ENCODE results near the gene OR8B3.
"Not testable (repeated sequence)": the region's sequence is repeated elsewhere in the genome, so short reads cannot be mapped to it uniquely, and the experiment has no call there.

OR8B3 gene

DNA sequence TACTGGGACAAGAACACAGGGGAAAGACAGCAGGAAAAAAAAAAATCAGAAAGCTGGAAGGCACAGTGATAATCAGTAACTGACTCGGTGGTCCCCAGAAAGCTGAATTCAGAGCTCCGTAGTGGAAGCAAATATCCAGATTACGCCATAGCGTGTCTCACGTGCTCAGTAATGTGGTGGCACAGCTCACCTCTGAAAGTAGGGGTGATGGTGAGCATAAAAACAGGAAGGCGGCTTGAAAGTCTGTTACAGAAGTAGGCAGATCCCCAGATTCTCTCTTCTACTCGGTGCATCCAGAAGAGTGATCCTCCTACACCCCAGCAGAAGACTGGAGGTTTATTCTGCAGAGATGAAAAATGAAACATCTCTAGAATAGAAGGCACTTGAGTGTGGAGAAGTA lies 11.1 kb upstream of the OR8B3 start:
- Mint-ChIP-seq H3K4me3 (no peak overlapping the region), H3K27me3 (peaks cover 33% of the 10 kb centered on the region), H3K27ac (ENCODE audit: low read depth) (no peak overlapping the region), H3K9me3 (no peaks in the 10 kb centered on the region), H3K4me1 (no peaks in the 10 kb centered on the region), H3K36me3 (ENCODE audit: insufficient read depth) (no peaks in the 10 kb centered on the region)
- no peak for ATAC-seq (replicated peaks; ENCODE audit: extremely low read depth, poor library complexity, severe bottlenecking)
- no peak for DNase-seq (ENCODE audit: low spot score in 2 of 2)

DNA sequence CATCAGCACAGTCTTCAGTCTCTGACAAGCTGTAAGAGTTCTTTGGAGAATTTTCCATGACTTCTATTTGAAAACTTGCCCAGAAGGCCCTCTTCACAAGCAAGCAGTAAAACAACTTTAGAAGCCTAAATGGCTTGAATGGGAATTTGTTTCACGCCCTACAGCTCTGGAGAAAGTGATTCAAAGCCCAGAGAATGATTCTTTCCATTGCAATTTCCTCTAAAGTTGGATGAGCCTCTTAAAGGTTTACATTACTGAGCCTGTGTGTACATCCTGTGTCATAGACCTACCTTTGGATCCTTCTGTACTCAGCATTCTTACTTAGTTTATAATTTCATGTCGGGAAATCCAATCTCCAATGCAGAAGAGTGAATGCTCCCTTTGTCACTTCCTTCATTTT lies 6.8 kb upstream of the OR8B3 start:
- Mint-ChIP-seq H3K9me3 (no peaks in the 10 kb centered on the region), H3K4me1 (no peaks in the 10 kb centered on the region), H3K36me3 (ENCODE audit: insufficient read depth) (no peaks in the 10 kb centered on the region), H3K27me3 (peaks cover 23% of the 10 kb centered on the region), H3K27ac (ENCODE audit: low read depth) (no peak overlapping the region), H3K4me3 (no peak overlapping the region)
- DNase-seq (ENCODE audit: low spot score in 2 of 2) (no peak), ATAC-seq (replicated peaks; ENCODE audit: extremely low read depth, poor library complexity, severe bottlenecking) (no peak)

DNA sequence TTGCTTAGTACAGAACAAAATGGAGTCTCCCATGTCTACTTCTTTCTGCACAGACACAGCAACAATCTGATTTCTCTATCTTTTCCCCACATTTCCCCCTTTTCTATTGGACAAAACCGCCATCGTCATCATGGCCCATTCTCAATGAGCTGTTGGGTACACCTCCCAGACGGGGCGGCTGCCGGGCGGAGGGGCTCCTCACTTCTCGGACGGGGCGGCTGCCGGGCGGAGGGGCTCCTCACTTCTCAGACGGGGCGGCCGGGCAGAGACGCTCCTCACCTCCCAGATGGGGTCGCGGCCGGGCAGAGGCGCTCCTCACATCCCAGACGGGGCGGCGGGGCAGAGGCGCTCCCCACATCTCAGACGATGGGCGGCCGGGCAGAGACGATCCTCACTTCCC lies 4.4 kb upstream of the OR8B3 start:
- not testable (repeated sequence) for DNase-seq (ENCODE audit: low spot score in 2 of 2); ATAC-seq (replicated peaks; ENCODE audit: extremely low read depth, poor library complexity, severe bottlenecking); H3K36me3 Mint-ChIP-seq (ENCODE audit: insufficient read depth); H3K27ac Mint-ChIP-seq (ENCODE audit: low read depth); H3K4me3 Mint-ChIP-seq; H3K4me1 Mint-ChIP-seq; H3K27me3 Mint-ChIP-seq; H3K9me3 Mint-ChIP-seq

DNA sequence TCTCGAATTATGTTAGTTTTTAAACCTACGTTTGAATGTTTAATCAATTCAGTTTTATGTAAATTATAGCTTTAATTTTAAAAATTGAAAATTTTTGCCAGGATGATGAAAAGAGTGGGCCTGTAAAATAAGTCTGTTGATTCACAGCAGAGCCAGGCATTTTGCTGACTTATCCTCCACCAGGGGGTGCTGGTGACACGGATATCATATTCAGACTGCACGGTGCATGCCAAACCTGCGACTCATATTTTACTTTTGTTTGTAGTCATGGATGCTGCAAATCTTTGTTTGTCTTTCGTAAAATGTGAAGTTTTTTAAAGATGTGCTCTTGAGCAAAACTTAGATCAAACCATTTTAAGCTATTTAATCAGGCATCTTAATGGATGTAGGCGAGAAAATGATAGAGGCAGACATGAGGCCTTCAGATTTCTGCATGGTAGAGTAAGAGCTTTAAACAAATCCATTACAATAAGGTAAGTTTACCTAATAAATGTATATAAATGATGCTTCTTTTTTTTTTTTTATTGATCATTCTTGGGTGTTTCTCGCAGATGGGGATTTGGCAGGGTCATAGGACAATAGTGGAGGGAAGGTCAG lies 3.6 kb upstream of the OR8B3 start:
- Mint-ChIP-seq H3K4me3 (no peak overlapping the region), H3K36me3 (ENCODE audit: insufficient read depth) (no peaks in the 10 kb centered on the region), H3K27me3 (no peaks in the 10 kb centered on the region), H3K9me3 (no peaks in the 10 kb centered on the region), H3K4me1 (no peaks in the 10 kb centered on the region), H3K27ac (ENCODE audit: low read depth) (no peak overlapping the region)
- DNase-seq (ENCODE audit: low spot score in 2 of 2) (no peak), ATAC-seq (replicated peaks; ENCODE audit: extremely low read depth, poor library complexity, severe bottlenecking) (no peak)

DNA sequence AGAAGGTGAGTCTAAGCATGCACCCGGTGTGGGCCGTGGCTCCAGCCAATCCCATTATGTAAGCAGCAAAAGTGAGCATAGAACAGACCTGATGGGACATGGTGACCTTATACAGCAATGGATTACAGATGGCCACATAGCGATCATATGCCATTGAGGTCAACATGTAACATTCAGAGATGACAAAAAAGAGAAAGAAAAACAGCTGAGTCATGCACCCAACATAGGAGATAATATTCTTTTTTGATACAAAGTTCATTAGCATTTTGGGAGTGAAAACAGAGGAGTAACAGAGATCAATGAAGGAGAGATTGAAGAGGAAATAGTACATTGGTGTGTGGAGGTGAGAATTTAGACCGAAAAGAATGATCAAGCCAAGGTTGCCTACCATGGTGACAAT lies 2.0 kb downstream of the OR8B3 start:
- not testable (repeated sequence) for H3K9me3 Mint-ChIP-seq; H3K36me3 Mint-ChIP-seq (ENCODE audit: insufficient read depth); H3K4me1 Mint-ChIP-seq; H3K27ac Mint-ChIP-seq (ENCODE audit: low read depth); DNase-seq (ENCODE audit: low spot score in 2 of 2); H3K27me3 Mint-ChIP-seq; ATAC-seq (replicated peaks; ENCODE audit: extremely low read depth, poor library complexity, severe bottlenecking); H3K4me3 Mint-ChIP-seq

DNA sequence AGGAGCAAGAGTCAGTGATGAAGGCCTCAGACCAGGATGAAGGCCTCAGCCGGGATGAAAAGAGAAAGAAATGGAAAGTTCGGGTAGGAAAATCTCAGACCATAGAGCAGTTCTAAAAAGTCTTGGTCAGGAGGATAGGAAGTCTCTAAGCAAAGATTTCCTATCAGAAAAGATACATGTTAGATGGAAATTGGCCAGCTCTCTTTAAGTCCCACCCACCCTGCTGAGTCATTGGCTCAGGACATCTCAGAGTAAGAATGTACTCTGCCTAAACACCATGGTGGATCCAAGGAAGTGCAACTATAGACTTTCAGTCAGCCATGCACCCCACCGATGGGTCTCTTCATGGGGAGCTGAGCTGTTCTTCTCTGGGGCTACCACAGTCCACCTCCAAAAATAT lies 4.4 kb downstream of the OR8B3 start:
- H3K4me3 Mint-ChIP-seq: no peak overlapping the region
- H3K36me3 Mint-ChIP-seq (ENCODE audit: insufficient read depth): no peaks in the 10 kb centered on the region
- H3K27me3 Mint-ChIP-seq: peaks cover 10% of the 10 kb centered on the region
- no peak for ATAC-seq (replicated peaks; ENCODE audit: extremely low read depth, poor library complexity, severe bottlenecking)
- no peak overlapping the region for H3K27ac Mint-ChIP-seq (ENCODE audit: low read depth)
- peaks cover 5% of the 10 kb centered on the region for H3K9me3 Mint-ChIP-seq
- DNase-seq (ENCODE audit: low spot score in 2 of 2): no peak
- H3K4me1 Mint-ChIP-seq: no peaks in the 10 kb centered on the region

DNA sequence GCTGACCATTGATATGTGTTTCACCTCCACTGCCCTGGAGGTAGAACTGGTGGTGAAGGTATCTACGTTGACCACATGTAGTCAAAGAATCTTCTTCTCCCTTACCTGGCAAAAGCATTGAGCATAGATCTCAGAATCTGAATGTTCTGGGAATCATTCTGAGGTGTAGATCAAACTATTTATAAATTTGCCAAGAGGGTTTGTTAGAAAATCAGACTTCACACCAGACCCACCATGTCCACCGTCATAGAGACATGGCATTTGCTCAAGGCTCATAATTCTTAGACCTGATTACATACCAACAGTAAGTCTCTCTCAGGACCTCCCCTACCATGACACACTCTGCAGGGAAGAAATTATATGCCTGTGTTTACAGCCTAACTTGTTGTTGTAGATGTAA lies 14.4 kb downstream of the OR8B3 start, which contains the start of gene OR8B2:
OR8B2 (minus strand) TSS at position 101 of the 400 bp plus-strand sequence. CDS start 1,156 bp downstream, outside the sequence.
- ATAC-seq (replicated peaks; ENCODE audit: extremely low read depth, poor library complexity, severe bottlenecking) (no peak), DNase-seq (ENCODE audit: low spot score in 2 of 2) (no peak)
- Mint-ChIP-seq H3K27ac (ENCODE audit: low read depth) (no peak within 1 kb of the TSS), H3K4me3 (no peak within 1 kb of the TSS), H3K9me3 (peaks cover 6% of the 10 kb centered on the region), H3K27me3 (peaks cover 3% of the 10 kb centered on the region), H3K36me3 (ENCODE audit: insufficient read depth) (no peaks in the 10 kb centered on the region), H3K4me1 (no peaks in the 10 kb centered on the region)

DNA sequence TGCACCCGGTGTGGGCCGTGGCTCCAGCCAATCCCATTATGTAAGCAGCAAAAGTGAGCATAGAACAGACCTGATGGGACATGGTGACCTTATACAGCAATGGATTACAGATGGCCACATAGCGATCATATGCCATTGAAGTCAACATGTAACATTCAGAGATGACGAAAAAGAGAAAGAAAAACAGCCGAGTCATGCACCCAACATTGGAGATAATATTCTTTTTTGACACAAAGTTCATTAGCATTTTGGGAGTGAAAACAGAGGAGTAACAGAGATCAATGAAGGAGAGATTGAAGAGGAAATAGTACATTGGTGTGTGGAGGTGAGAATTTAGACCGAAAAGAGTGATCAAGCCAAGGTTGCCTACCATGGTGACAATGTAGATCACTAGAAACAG lies 16.0 kb downstream of the OR8B3 start:
- H3K27me3 Mint-ChIP-seq; H3K9me3 Mint-ChIP-seq; H3K4me3 Mint-ChIP-seq; H3K27ac Mint-ChIP-seq (ENCODE audit: low read depth); H3K36me3 Mint-ChIP-seq (ENCODE audit: insufficient read depth); DNase-seq (ENCODE audit: low spot score in 2 of 2); ATAC-seq (replicated peaks; ENCODE audit: extremely low read depth, poor library complexity, severe bottlenecking); H3K4me1 Mint-ChIP-seq: not testable (repeated sequence)

DNA sequence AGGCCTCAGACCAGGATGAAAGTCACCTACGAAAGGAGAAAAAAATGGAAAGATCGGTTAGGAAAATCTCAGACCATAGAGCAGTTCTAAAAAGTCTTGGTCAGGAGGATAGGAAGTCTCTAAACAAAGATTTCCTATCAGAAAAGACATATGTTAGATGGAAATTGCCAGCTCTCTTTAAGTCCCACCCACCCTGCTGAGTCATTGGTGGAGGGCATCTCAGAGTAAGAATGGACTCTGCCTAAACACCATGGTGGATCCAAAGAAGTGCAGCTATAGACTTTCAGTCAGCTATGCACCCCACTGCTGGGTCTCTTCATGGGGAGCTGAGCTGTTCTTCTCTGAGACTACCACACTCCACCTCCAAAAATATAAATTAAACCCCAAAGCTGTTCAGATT lies 18.2 kb downstream of the OR8B3 start:
- H3K27ac Mint-ChIP-seq (ENCODE audit: low read depth): no peak overlapping the region
- ATAC-seq (replicated peaks; ENCODE audit: extremely low read depth, poor library complexity, severe bottlenecking): no peak

DNA sequence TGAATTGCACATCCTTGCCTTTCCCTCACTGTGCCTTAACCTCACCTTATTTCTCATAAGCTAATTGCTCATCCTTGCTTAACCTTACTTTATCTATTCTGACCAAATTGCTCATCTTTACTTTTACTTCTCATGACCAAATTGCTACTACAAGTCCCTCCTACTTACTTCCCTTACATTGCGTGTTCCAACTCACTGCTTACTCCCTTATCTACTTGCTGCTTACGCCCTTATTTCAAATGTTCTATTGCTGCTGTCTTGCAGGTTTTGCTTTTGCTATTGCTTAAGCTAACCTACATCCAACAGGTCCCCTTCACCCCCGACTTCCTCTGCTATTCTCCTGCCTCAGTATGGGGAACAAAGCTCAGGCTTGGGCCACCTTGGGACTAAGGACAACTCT lies 22.5 kb downstream of the OR8B3 start:
- DNase-seq (ENCODE audit: low spot score in 2 of 2) (no peak), ATAC-seq (replicated peaks; ENCODE audit: extremely low read depth, poor library complexity, severe bottlenecking) (no peak)
- Mint-ChIP-seq H3K36me3 (ENCODE audit: insufficient read depth) (no peaks in the 10 kb centered on the region), H3K4me3 (no peak overlapping the region), H3K9me3 (no peaks in the 10 kb centered on the region), H3K27me3 (no peaks in the 10 kb centered on the region), H3K27ac (ENCODE audit: low read depth) (no peak overlapping the region), H3K4me1 (no peaks in the 10 kb centered on the region)

More for the DNA sequence above, 18.2 kb downstream of the OR8B3 start:
- H3K4me1 Mint-ChIP-seq: no peaks in the 10 kb centered on the region
- H3K27me3 Mint-ChIP-seq: no peaks in the 10 kb centered on the region
- no peak overlapping the region for H3K4me3 Mint-ChIP-seq
- DNase-seq (ENCODE audit: low spot score in 2 of 2): no peak
- no peaks in the 10 kb centered on the region for H3K36me3 Mint-ChIP-seq (ENCODE audit: insufficient read depth)
- peaks cover 6% of the 10 kb centered on the region for H3K9me3 Mint-ChIP-seq

DNA sequence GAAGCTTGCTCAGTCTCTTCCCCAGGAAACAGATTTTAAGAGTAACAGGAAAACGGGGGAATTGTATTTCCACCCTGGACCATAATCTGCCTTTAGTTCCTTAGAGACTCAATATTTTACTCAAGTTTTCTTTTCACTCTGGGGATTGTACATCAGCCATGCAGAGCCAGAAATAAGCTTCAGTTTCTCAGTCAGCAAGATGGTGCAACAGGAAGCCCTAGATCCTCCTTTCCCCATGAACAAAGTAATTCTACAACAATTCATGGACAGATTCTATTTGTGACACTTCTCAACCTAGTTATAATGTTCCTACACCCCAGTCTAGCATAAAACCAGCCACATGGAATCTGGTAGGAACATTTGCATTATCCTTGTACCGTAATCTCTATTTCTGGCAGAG lies 39.3 kb downstream of the OR8B3 start:
- ATAC-seq (replicated peaks; ENCODE audit: extremely low read depth, poor library complexity, severe bottlenecking) (no peak), DNase-seq (ENCODE audit: low spot score in 2 of 2) (no peak)
- Mint-ChIP-seq H3K9me3 (no peaks in the 10 kb centered on the region), H3K27me3 (no peaks in the 10 kb centered on the region), H3K4me3 (no peak overlapping the region), H3K4me1 (no peaks in the 10 kb centered on the region), H3K36me3 (ENCODE audit: insufficient read depth) (peaks cover 1% of the 10 kb centered on the region), H3K27ac (ENCODE audit: low read depth) (no peak overlapping the region)

DNA sequence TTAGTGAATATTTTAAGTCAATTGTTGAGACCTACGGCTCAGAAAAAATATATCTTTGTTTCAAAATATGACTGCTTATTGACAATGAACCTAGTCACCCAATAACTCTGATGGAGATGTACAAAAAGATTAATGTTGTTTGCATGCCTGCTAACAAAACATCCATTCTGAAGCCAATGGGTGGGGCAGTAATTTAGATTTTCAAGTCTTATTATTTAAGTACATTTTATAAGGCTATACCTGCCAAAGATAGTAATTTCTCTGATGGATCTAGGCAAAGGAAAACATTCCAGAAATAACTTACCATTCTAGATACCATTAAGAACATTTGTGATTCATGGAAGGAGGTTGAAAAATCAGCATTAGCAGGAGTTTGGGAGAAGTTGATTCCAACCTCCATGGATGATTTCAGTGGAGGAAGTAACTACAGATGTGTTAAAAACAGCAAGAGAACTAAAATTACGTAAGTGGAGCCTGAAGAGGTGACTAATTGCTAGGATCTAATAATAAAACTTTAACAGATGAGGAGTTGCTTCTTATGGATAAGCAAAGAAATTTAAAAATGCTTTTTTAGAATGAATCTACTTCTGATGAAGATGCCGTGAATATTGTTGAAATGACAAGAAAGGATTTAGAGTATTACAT lies 52.4 kb downstream of the OR8B3 start:
- DNase-seq (ENCODE audit: low spot score in 2 of 2): no peak
- no peak for ATAC-seq (replicated peaks; ENCODE audit: extremely low read depth, poor library complexity, severe bottlenecking)
- Mint-ChIP-seq H3K4me1 (no peaks in the 10 kb centered on the region), H3K36me3 (ENCODE audit: insufficient read depth) (no peaks in the 10 kb centered on the region), H3K27ac (ENCODE audit: low read depth) (no peak overlapping the region), H3K9me3 (peaks cover 11% of the 10 kb centered on the region), H3K4me3 (no peak overlapping the region), H3K27me3 (no peaks in the 10 kb centered on the region)

Measured in central memory CD8-positive, alpha-beta T cell (primary cell).